GM18498 (cell line): ENCODE data around the gene BICC1.

Source experiments
- ATAC-seq: cut with Tn5 transposase; IDR thresholded peaks from one replicate; pipeline ENCODE4 v1.9.1; 2021; ENCODE audit warnings: mild to moderate bottlenecking, moderate library complexity; ENCODE audit not compliant: unreplicated experiment

Gene BICC1

GRCh38 chr10:58734116-58734515 lies 221.4 kb downstream of the BICC1 start:
- ATAC-seq, result no peak

GRCh38 chr10:58734664-58735063 lies 222.0 kb downstream of the BICC1 start:
- no peak for ATAC-seq

GRCh38 chr10:58735087-58735486 lies 222.4 kb downstream of the BICC1 start:
- ATAC-seq, result no peak

- ATAC-seq, result no peak
Observed at GRCh38 chr10:58740620-58741369, 228.1 kb downstream of the BICC1 start.

- ATAC-seq, result no peak
Observed at GRCh38 chr10:58741673-58742072, 229.0 kb downstream of the BICC1 start.

- ATAC-seq, result no peak
Observed at GRCh38 chr10:58742141-58742540, 229.5 kb downstream of the BICC1 start.

- no peak for ATAC-seq
Observed at GRCh38 chr10:58743466-58744115, 230.9 kb downstream of the BICC1 start.

- no peak for ATAC-seq
Observed at GRCh38 chr10:58746474-58747185, 234.0 kb downstream of the BICC1 start.

- no peak for ATAC-seq
Observed at GRCh38 chr10:58747687-58748086, 235.0 kb downstream of the BICC1 start.

- ATAC-seq, result no peak
Observed at GRCh38 chr10:58752665-58753064, 240.0 kb downstream of the BICC1 start.

- no peak for ATAC-seq
Observed at GRCh38 chr10:58753425-58753824, 240.8 kb downstream of the BICC1 start.

- no peak for ATAC-seq
Observed at GRCh38 chr10:58754469-58755339, 242.0 kb downstream of the BICC1 start.

- no peak for ATAC-seq
Observed at GRCh38 chr10:58755340-58755610, 242.6 kb downstream of the BICC1 start.

GRCh38 chr10:58755677-58756076 lies 243.0 kb downstream of the BICC1 start:
- ATAC-seq, result no peak

- ATAC-seq, result no peak
Observed at GRCh38 chr10:58756130-58756719, 243.6 kb downstream of the BICC1 start.

GRCh38 chr10:58757352-58758065 lies 244.8 kb downstream of the BICC1 start:
- ATAC-seq, result peak; percentile 48

- ATAC-seq, result no peak
Observed at GRCh38 chr10:58758321-58758720, 245.6 kb downstream of the BICC1 start.

- no peak for ATAC-seq
Observed at GRCh38 chr10:58764087-58764747, 251.5 kb downstream of the BICC1 start.

GRCh38 chr10:58765910-58766309 lies 253.2 kb downstream of the BICC1 start:
- no peak for ATAC-seq

- ATAC-seq, result no peak
Observed at GRCh38 chr10:58767652-58768051, 255.0 kb downstream of the BICC1 start.
